GM13977 (cell line): ENCODE measurements around the gene DENND1A.

Experiments
- DNase-seq: peaks from one replicate; pipeline ENCODE4 v3.0.0; 2012; ENCODE audit warnings: low spot score
- CTCF ChIP-seq: IDR thresholded peaks from 2 replicates; pipeline ENCODE4 v1.5.1; 2012; ENCODE audit warnings: mild to moderate bottlenecking, control low read depth; ENCODE audit not compliant: insufficient read depth; ENCODE audit errors: extremely low read depth, missing control alignments
- in situ Hi-C: fragments of 300-500 bp; cut with MboI; formaldehyde crosslinking; loops from one replicate; pipeline ENCODE4 v1.12.0; 2022; ENCODE audit warnings: low sequenced_read_pairs, low pct_unique_long_range_greater_than_20kb, mixed read lengths, inconsistent platforms; ENCODE audit not compliant: unreplicated experiment

DENND1A gene

GRCh38 chr9:123727332-123727731 is 202.6 kb downstream of the DENND1A start:
- DNase-seq = no peak
- in situ Hi-C loops = no loop called here
- no peak for TF ChIP-seq CTCF

DNA sequence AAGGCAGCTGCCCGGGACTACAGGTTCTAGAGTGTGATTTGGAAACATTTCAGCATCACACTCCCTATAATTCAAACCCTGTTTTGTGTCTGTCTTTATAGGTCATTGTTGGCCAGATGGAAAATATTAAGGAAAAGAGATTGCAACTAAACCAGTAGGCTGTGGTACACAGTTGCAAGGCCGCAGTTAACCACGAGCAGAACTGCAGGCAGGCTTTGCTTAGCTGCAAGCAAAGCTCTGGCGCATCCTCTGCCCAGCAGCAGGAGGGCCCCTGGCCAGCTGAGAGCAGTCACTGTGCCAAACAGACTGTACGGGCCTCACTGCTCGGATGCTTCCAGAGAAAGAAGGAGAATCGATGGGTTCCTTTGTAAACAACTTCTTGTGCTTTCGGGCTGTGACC is 204.5 kb downstream of the DENND1A start:
- no peak for DNase-seq
- in situ Hi-C loops = no loop called here

GRCh38 chr9:123724211-123724796 is 205.6 kb downstream of the DENND1A start:
- TF ChIP-seq CTCF = peak; percentile 19
- in situ Hi-C loops = no loop called here
- no peak for DNase-seq

More for the DNA sequence above, 204.5 kb downstream of the DENND1A start:
- TF ChIP-seq CTCF = no peak

DNA sequence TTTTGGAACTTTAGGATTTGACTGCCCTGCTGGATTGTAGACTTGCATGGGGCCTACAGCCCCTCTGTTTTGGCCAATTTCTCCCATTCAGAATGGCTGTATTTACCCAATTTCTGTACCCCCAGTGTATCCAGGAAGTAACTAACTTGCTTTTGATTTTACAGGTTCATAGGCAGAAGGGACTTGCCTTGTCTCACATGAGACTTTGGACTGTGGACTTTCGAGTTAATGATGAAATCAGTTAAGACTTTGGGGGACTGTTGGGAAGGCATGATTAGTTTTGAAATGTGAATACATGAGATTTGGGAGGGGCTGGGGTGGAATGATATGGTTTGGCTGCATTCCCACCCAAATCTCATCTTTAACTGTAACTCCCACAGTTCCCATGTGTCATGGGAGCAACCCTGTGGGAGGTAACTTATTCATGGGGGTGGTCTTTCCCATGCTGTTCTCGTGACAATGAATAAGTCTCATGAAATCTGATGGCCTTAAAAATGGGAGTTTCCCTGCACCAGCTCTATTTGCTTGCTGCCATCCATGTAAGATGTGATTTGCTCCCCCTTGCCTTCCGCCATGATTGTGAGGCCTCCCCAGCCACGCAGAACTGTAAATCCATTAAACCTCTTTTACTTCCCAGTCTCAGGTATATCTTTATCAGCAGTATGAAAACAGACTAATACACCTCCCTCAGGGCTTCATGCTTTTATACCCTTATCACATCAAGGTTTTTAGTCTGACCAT is 206.6 kb downstream of the DENND1A start:
- in situ Hi-C loops = no loop called here
- DNase-seq = no peak
- TF ChIP-seq CTCF = no peak

DNA sequence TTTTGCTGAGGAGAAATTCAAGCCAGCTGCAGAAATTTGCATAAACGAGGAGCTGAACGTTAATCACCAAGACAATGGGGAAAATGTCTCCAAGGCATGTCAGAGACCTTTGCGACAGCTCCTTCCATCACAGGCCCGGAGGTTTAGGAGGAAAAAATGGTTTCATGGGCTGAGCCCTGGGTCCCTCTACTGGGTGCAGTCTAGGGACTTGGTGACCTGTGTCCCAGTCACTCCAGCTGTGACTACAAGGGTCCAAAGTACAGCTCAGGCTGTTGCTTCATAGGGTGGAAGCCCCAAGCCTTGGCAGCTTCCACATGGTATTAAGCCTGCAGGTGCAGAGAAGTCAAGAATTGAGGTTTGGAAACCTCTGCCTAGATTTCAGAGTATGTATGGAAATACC is 207.5 kb downstream of the DENND1A start:
- no peak for TF ChIP-seq CTCF
- DNase-seq = no peak
- in situ Hi-C loops = no loop called here

DNA sequence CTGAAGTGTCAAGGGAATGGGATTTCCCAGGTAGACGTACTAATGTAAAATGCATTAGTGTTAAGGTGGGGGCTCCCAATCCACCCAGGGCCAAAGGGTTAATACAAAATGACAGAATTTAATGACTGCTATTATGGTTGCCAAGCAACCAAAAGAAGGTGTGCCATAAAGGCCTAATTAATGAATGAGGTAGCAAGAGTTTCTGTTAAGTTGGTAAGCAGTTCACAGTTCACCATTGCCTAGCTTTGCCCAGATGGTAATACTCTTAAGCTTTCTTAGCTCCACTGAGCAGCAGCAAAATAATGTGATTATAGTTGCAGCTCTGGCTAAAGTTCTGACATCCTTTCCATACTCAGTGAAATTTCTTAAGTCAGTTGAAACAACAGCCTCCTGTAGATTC is 211.7 kb downstream of the DENND1A start:
- in situ Hi-C loops = no loop called here
- TF ChIP-seq CTCF = no peak
- DNase-seq = no peak
